ENCODE results near the gene CD81. TPM values are rescaled to one million over a fixed set of nuclear protein-coding genes. Genes with fewer than 3 reads are reported as not detected.

Gene CD81
- total and polyA plus RNA-seq, 2 experiments from 2014 or later = 67.6 to 434 TPM

- Histone ChIP-seq H3K4me3 (no peak overlapping the region), H3K4me2 (ENCODE audit: unreplicated experiment) (no peak overlapping the region), H3K4me1 (ENCODE audit: insufficient read depth) (no peaks in the 10 kb centered on the region), H3K9me3 (ENCODE audit: low read depth) (no peaks in the 10 kb centered on the region), H3K9me2 (ENCODE audit: insufficient read depth) (no peaks in the 10 kb centered on the region), H3K36me3 (ENCODE audit: low read depth) (no peaks in the 10 kb centered on the region), H4K20me1 (ENCODE audit: insufficient read depth) (no peaks in the 10 kb centered on the region), H3K9ac (no peak overlapping the region), H3K79me2 (ENCODE audit: insufficient read depth) (no peaks in the 10 kb centered on the region), H3K27ac (no peak overlapping the region), H3F3A (ENCODE audit: insufficient read depth) (no peaks in the 10 kb centered on the region), H2AFZ (no peak overlapping the region), H3K27me3 (replicated peaks; ENCODE audit: insufficient read depth) (no peaks in the 10 kb centered on the region)
- 83 to 88% methylated on average over 7 of the region's 7 CpGs for WGBS, 2 experiments (ENCODE audit: low coverage in 1 of 2, low lambda C conversion rate in 2 of 2, missing lambda C conversion rate in 2 of 2)
- TF ChIP-seq EZH2phosphoT487 (IDR thresholded peaks at IDR 0.05; ENCODE audit: insufficient read depth, low read depth) (no peak), EZH2 (IDR thresholded peaks at IDR 0.05; ENCODE audit: insufficient read depth, poor library complexity, severe bottlenecking) (no peak)
- in situ Hi-C loops (cut with MboI) = no loop called here
- DNase-seq = no peak
Measured at GRCh38 chr11:2368178-2368850, 8.8 kb upstream of the CD81 start.

DNA sequence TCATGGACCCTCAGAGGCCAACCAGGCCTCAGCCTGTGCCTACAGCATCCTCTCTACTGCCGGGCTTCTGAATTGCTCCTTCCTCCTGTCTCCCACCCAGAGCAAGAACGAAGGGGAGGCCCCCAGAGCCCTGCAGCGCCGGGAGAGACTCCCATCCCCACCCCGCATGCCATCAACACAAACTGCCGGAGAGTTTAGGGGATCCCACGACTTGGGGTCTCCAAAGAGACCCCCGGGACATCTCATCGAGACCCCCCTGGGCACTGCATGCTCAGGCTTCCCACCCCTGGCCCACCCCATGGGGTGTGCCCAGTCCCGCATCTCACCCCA is 8.3 kb upstream of the CD81 start:
- WGBS, 2 experiments (ENCODE audit: low coverage in 1 of 2, low lambda C conversion rate in 2 of 2, missing lambda C conversion rate in 2 of 2) = 71 to 90% methylated on average over 3 to 10 of the region's 10 CpGs
- Histone ChIP-seq H2AFZ (no peak overlapping the region), H3K9ac (no peak overlapping the region), H3K79me2 (ENCODE audit: insufficient read depth) (no peaks in the 10 kb centered on the region), H3K27ac (no peak overlapping the region), H4K20me1 (ENCODE audit: insufficient read depth) (no peaks in the 10 kb centered on the region), H3K4me2 (ENCODE audit: unreplicated experiment) (no peak overlapping the region), H3K9me2 (ENCODE audit: insufficient read depth) (no peaks in the 10 kb centered on the region), H3K9me3 (ENCODE audit: low read depth) (no peaks in the 10 kb centered on the region), H3K4me3 (no peak overlapping the region), H3K36me3 (ENCODE audit: low read depth) (no peaks in the 10 kb centered on the region), H3K4me1 (ENCODE audit: insufficient read depth) (no peaks in the 10 kb centered on the region), H3K27me3 (replicated peaks; ENCODE audit: insufficient read depth) (no peaks in the 10 kb centered on the region), H3F3A (ENCODE audit: insufficient read depth) (no peaks in the 10 kb centered on the region)
- no peak for DNase-seq
- TF ChIP-seq EZH2phosphoT487 (IDR thresholded peaks at IDR 0.05; ENCODE audit: insufficient read depth, low read depth) (no peak), EZH2 (IDR thresholded peaks at IDR 0.05; ENCODE audit: insufficient read depth, poor library complexity, severe bottlenecking) (no peak)
- in situ Hi-C loops (cut with MboI) = no loop called here

- no peaks in the 10 kb centered on the region for H4K20me1 ChIP-seq (ENCODE audit: insufficient read depth)
- H3K9me3 ChIP-seq (ENCODE audit: low read depth) = no peaks in the 10 kb centered on the region
- H3K4me3 ChIP-seq = no peak overlapping the region
- H3K27ac ChIP-seq = no peak overlapping the region
- no peaks in the 10 kb centered on the region for H3F3A ChIP-seq (ENCODE audit: insufficient read depth)
- no peak for DNase-seq
- H3K27me3 ChIP-seq (replicated peaks; ENCODE audit: insufficient read depth) = no peaks in the 10 kb centered on the region
- WGBS, 2 experiments (ENCODE audit: low coverage in 1 of 2, low lambda C conversion rate in 2 of 2, missing lambda C conversion rate in 2 of 2) = 68 to 74% methylated on average over 12 of the region's 12 CpGs
- no peak overlapping the region for H3K9ac ChIP-seq
- no peaks in the 10 kb centered on the region for H3K79me2 ChIP-seq (ENCODE audit: insufficient read depth)
- H3K9me2 ChIP-seq (ENCODE audit: insufficient read depth) = no peaks in the 10 kb centered on the region
- TF ChIP-seq EZH2 (IDR thresholded peaks at IDR 0.05; ENCODE audit: insufficient read depth, poor library complexity, severe bottlenecking) = no peak
- no peak for TF ChIP-seq EZH2phosphoT487 (IDR thresholded peaks at IDR 0.05; ENCODE audit: insufficient read depth, low read depth)
- in situ Hi-C loops (cut with MboI) = no loop called here
- H3K4me2 ChIP-seq (ENCODE audit: unreplicated experiment) = no peak overlapping the region
- no peaks in the 10 kb centered on the region for H3K36me3 ChIP-seq (ENCODE audit: low read depth)
- H2AFZ ChIP-seq = no peak overlapping the region
- H3K4me1 ChIP-seq (ENCODE audit: insufficient read depth) = no peaks in the 10 kb centered on the region
Measured at GRCh38 chr11:2369320-2369719, 7.8 kb upstream of the CD81 start.

- no peak overlapping the region for H2AFZ ChIP-seq
- H3K27ac ChIP-seq = no peak overlapping the region
- H3K27me3 ChIP-seq (replicated peaks; ENCODE audit: insufficient read depth) = no peaks in the 10 kb centered on the region
- no peak overlapping the region for H3K9ac ChIP-seq
- H3K9me3 ChIP-seq (ENCODE audit: low read depth) = no peaks in the 10 kb centered on the region
- no peaks in the 10 kb centered on the region for H3K4me1 ChIP-seq (ENCODE audit: insufficient read depth)
- TF ChIP-seq EZH2phosphoT487 (IDR thresholded peaks at IDR 0.05; ENCODE audit: insufficient read depth, low read depth) (no peak), EZH2 (IDR thresholded peaks at IDR 0.05; ENCODE audit: insufficient read depth, poor library complexity, severe bottlenecking) (no peak)
- no peaks in the 10 kb centered on the region for H3K79me2 ChIP-seq (ENCODE audit: insufficient read depth)
- 89 to 91% methylated on average over 9 of the region's 9 CpGs for WGBS, 2 experiments (ENCODE audit: low coverage in 1 of 2, low lambda C conversion rate in 2 of 2, missing lambda C conversion rate in 2 of 2)
- H3K9me2 ChIP-seq (ENCODE audit: insufficient read depth) = no peaks in the 10 kb centered on the region
- H3K4me3 ChIP-seq = no peak overlapping the region
- no peaks in the 10 kb centered on the region for H3F3A ChIP-seq (ENCODE audit: insufficient read depth)
- no peak overlapping the region for H3K4me2 ChIP-seq (ENCODE audit: unreplicated experiment)
- DNase-seq = no peak
- no peaks in the 10 kb centered on the region for H4K20me1 ChIP-seq (ENCODE audit: insufficient read depth)
- in situ Hi-C loops (cut with MboI) = loop anchor here (10.0 kb wide), 1 partner anchor 55 kb away; no protein-coding TSS in a partner anchor
- H3K36me3 ChIP-seq (ENCODE audit: low read depth) = no peaks in the 10 kb centered on the region
Measured at GRCh38 chr11:2369896-2370295, 7.2 kb upstream of the CD81 start.
